ENCODE measurements around the gene CIRBP.

DNA sequence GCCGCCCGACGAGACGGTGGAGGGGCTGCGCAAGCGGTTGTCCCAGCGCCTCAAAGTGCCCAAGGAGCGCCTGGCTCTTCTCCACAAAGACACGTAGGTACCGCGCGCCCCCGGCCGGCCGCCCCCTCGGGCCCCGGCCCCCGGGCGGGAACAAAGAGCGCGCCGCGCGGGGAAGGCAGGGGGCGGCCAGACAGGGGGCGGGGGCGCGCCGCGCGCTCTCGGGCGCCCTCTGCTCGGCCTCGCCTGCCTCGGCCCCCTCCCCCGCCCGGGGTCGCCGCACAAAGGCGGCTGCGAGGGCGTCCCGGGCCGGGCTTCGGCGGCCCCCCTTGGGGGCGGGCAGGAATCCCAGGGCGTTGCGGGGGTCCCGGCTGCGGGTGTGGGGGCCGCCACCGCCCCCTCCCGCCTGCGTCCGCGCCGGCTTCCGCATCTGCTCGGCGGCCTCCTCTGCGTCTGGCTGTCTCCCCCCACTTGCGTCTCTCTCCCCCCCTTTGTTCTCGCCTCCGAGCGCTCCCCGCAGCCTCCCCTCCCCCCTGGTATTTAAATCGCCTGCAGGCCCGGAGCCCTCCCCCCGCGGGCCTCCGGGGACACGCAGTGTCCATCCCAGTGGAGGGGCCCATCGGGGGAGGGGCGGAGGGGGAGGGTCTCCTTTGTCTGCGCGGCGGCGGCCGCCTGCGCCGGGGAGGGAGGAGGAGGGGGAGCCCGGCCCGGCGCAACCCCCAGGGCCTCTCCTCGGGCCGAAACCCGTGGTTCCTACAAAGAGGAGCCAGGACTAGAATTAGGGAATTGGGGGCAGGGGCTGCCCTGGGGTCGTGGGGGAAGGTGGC, 18.5 kb upstream of the CIRBP start:
- TF ChIP-seq, protein P1, sequence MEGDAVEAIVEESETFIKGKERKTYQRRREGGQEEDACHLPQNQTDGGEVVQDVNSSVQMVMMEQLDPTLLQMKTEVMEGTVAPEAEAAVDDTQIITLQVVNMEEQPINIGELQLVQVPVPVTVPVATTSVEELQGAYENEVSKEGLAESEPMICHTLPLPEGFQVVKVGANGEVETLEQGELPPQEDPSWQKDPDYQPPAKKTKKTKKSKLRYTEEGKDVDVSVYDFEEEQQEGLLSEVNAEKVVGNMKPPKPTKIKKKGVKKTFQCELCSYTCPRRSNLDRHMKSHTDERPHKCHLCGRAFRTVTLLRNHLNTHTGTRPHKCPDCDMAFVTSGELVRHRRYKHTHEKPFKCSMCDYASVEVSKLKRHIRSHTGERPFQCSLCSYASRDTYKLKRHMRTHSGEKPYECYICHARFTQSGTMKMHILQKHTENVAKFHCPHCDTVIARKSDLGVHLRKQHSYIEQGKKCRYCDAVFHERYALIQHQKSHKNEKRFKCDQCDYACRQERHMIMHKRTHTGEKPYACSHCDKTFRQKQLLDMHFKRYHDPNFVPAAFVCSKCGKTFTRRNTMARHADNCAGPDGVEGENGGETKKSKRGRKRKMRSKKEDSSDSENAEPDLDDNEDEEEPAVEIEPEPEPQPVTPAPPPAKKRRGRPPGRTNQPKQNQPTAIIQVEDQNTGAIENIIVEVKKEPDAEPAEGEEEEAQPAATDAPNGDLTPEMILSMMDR (IDR thresholded peaks at IDR 0.05), result no peak; the same call in 1 of the 2 replicates
- TF ChIP-seq, protein P2, sequence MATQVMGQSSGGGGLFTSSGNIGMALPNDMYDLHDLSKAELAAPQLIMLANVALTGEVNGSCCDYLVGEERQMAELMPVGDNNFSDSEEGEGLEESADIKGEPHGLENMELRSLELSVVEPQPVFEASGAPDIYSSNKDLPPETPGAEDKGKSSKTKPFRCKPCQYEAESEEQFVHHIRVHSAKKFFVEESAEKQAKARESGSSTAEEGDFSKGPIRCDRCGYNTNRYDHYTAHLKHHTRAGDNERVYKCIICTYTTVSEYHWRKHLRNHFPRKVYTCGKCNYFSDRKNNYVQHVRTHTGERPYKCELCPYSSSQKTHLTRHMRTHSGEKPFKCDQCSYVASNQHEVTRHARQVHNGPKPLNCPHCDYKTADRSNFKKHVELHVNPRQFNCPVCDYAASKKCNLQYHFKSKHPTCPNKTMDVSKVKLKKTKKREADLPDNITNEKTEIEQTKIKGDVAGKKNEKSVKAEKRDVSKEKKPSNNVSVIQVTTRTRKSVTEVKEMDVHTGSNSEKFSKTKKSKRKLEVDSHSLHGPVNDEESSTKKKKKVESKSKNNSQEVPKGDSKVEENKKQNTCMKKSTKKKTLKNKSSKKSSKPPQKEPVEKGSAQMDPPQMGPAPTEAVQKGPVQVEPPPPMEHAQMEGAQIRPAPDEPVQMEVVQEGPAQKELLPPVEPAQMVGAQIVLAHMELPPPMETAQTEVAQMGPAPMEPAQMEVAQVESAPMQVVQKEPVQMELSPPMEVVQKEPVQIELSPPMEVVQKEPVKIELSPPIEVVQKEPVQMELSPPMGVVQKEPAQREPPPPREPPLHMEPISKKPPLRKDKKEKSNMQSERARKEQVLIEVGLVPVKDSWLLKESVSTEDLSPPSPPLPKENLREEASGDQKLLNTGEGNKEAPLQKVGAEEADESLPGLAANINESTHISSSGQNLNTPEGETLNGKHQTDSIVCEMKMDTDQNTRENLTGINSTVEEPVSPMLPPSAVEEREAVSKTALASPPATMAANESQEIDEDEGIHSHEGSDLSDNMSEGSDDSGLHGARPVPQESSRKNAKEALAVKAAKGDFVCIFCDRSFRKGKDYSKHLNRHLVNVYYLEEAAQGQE (IDR thresholded peaks at IDR 0.05; ENCODE audit: insufficient read depth in 1 of 2, low read depth in 2 of 2, low read length in 1 of 2), result no peak
- TF ChIP-seq SIN3A (IDR thresholded peaks at IDR 0.05; ENCODE audit: borderline replicate concordance, insufficient read depth, low read depth, low read length), result no peak
- TF ChIP-seq POLR2AphosphoS5 (IDR thresholded peaks at IDR 0.05; ENCODE audit: low read depth, low read length), result no peak

Data from Panc1 (cell line).